Gastrocnemius medialis (tissue), 4 donors: Measurements from ENCODE around the gene KIAA0930.
A peak's percentile ranks its signal among the peaks of the same experiment; 100 is the strongest.

Experiments
- POLR2A ChIP-seq, 2 donors: fragments of 450-650 bp; IDR thresholded peaks; one replicate each; pipeline ENCODE4 v1.6.1; 2017; ENCODE audit warnings: antibody characterized with exemption in 2 of 2, mild to moderate bottlenecking in 2 of 2, moderate library complexity in 2 of 2
- TF ChIP-seq, protein P1 (sequence below), 5 experiments: fragments of 450-650 bp in 3 of 5; fragments of 200-600 bp in 2 of 5; sonication (generic) in 2 of 5; IDR thresholded peaks in 4 of 5; conservative IDR thresholded peaks in 1 of 5; 1 replicate in 4 of 5; 2 replicates in 1 of 5; pipeline ENCODE4 v1.5.1; 2016 to 2019; ENCODE audit warnings: antibody characterized with exemption in 5 of 5, mild to moderate bottlenecking in 3 of 5, moderate library complexity in 3 of 5

DNA sequence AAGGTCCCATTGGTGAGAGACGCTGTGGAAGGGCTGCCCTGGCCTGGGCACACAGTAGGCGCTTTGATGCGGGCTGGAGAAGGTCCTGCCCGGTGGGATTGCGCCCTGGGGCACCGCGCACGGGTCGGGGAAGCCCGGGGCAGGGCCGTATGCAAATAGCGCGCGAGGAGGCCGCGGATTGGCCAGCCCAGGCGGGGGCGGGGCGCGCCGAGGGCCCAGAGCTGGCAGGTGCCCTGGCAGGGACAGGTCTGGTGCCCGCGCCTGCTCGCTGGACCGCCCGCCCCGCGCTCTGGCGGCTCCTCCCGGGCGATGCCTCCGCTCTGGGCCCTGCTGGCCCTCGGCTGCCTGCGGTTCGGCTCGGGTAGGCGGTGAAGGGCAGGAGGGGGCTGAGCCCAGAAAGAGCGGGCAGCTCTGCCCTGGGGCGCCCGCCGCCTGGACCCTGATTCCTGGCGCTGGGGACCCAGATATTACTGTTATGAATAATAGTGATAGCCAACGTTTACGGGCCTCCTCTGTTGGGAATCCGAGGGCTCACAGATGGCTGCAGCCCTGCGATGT lies 44.1 kb upstream of the KIAA0930 start, which contains the start of gene UPK3A:
- TF ChIP-seq, protein P1, sequence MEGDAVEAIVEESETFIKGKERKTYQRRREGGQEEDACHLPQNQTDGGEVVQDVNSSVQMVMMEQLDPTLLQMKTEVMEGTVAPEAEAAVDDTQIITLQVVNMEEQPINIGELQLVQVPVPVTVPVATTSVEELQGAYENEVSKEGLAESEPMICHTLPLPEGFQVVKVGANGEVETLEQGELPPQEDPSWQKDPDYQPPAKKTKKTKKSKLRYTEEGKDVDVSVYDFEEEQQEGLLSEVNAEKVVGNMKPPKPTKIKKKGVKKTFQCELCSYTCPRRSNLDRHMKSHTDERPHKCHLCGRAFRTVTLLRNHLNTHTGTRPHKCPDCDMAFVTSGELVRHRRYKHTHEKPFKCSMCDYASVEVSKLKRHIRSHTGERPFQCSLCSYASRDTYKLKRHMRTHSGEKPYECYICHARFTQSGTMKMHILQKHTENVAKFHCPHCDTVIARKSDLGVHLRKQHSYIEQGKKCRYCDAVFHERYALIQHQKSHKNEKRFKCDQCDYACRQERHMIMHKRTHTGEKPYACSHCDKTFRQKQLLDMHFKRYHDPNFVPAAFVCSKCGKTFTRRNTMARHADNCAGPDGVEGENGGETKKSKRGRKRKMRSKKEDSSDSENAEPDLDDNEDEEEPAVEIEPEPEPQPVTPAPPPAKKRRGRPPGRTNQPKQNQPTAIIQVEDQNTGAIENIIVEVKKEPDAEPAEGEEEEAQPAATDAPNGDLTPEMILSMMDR (IDR thresholded peaks at IDR 0.05 in 4 of 5, conservative IDR thresholded peaks at IDR 0.05 in 1 of 5), result no peak
- TF ChIP-seq POLR2A (IDR thresholded peaks at IDR 0.05), result peak; percentile 79 to 85
